Measurements from ENCODE around the gene SHC4. TPM values are rescaled to one million over a fixed set of nuclear protein-coding genes. Genes with fewer than 3 reads are reported as not detected.

SHC4 gene
- total RNA-seq, 6 experiments from 2014 or later: 2.1 to 4.2 (median 3.5) TPM

DNA sequence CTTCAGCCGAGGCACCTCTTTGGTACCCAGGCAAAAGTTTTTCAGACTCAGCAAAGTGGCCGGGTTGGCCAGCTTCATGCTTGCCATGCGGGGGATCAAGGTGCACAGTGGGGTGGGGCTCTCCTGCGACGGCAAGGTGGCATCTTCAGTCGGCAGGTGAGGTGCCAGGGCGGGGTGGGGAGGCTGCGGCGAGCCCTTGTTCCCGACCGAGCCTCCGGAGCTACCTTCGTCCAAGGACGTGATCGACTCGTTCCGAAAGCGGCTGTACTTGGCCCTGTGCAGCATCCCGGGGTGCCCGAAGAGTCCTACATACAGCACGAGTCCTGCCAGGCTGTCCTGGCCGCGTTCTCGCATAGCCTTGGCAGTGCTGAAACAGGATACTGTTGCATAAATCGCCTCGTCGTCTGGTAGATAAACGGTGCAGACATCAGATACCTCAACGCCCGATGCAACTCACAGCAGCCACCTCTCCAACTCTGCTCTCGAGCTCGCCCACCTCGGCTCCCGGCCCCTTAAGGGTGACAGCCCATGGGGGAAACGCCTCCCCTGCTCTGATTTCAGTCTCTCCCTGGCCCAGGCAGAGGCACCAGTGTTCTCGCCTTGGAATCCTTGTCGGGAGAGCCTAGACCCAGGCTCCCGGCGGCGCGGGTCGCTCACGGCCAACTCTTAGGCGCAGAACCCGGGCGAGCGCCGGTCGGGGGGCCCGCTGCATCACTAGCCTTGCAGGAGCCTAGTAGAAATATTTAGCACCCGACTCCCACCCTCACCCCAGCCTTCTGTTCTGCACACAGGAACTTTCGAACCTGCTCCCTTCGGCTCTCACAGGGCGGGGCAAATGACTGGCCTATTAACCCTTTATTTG lies 826 bp downstream of the SHC4 start:
- Mint-ChIP-seq H3K4me1 (ENCODE audit: low read depth) (peaks cover 71% of the 10 kb centered on the region), H3K4me3 (peak overlapping the region; percentile 92), H3K9me3 (no peaks in the 10 kb centered on the region), H3K27ac (peak overlapping the region; percentile 87), H3K36me3 (ENCODE audit: low read depth) (no peaks in the 10 kb centered on the region), H3K27me3 (ENCODE audit: insufficient read depth) (no peaks in the 10 kb centered on the region; the same call in 1 of the 2 replicates)
- peak; percentile 46 for DNase-seq
- TF ChIP-seq, protein P1, sequence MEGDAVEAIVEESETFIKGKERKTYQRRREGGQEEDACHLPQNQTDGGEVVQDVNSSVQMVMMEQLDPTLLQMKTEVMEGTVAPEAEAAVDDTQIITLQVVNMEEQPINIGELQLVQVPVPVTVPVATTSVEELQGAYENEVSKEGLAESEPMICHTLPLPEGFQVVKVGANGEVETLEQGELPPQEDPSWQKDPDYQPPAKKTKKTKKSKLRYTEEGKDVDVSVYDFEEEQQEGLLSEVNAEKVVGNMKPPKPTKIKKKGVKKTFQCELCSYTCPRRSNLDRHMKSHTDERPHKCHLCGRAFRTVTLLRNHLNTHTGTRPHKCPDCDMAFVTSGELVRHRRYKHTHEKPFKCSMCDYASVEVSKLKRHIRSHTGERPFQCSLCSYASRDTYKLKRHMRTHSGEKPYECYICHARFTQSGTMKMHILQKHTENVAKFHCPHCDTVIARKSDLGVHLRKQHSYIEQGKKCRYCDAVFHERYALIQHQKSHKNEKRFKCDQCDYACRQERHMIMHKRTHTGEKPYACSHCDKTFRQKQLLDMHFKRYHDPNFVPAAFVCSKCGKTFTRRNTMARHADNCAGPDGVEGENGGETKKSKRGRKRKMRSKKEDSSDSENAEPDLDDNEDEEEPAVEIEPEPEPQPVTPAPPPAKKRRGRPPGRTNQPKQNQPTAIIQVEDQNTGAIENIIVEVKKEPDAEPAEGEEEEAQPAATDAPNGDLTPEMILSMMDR (IDR thresholded peaks at IDR 0.05): no peak

GRCh38 chr15:48955967-48956366 lies 7.8 kb downstream of the SHC4 start:
- peaks cover 7% of the 10 kb centered on the region; the same call in 1 of the 2 replicates for H3K36me3 Mint-ChIP-seq (ENCODE audit: low read depth)
- no peak for DNase-seq
- no peaks in the 10 kb centered on the region; the same call in 1 of the 2 replicates for H3K27me3 Mint-ChIP-seq (ENCODE audit: insufficient read depth)
- TF ChIP-seq, protein P1 (IDR thresholded peaks at IDR 0.05): no peak
- no peaks in the 10 kb centered on the region for H3K9me3 Mint-ChIP-seq
- H3K27ac Mint-ChIP-seq: no peak overlapping the region
- H3K4me3 Mint-ChIP-seq: no peak overlapping the region
- H3K4me1 Mint-ChIP-seq (ENCODE audit: low read depth): peaks cover 28% of the 10 kb centered on the region

DNA sequence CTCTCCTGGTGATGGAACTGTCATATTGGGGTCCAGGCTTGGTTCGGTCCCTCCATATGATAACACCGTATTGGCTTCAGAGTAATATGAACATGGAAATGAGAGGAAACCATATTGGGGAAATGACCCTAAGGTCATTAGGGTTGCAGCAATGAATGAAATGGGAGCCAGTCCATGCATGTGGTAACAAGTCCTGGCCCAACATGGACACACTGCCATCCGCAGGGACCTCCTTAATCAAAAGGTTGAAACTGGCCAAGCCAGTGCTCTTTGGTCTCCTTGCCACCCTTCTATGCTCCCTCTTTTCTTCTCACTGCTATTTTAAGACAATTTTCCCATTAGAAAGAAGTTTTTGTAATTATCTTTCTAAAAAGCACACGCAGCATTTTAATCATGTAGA lies 8.3 kb downstream of the SHC4 start:
- no peaks in the 10 kb centered on the region; the same call in 1 of the 2 replicates for H3K27me3 Mint-ChIP-seq (ENCODE audit: insufficient read depth)
- no peak overlapping the region for H3K27ac Mint-ChIP-seq
- H3K4me1 Mint-ChIP-seq (ENCODE audit: low read depth): peaks cover 23% of the 10 kb centered on the region
- H3K4me3 Mint-ChIP-seq: no peak overlapping the region
- H3K36me3 Mint-ChIP-seq (ENCODE audit: low read depth): peaks cover 7% of the 10 kb centered on the region; the same call in 1 of the 2 replicates
- no peak for DNase-seq
- TF ChIP-seq, protein P1 (IDR thresholded peaks at IDR 0.05): no peak
- H3K9me3 Mint-ChIP-seq: no peaks in the 10 kb centered on the region

DNA sequence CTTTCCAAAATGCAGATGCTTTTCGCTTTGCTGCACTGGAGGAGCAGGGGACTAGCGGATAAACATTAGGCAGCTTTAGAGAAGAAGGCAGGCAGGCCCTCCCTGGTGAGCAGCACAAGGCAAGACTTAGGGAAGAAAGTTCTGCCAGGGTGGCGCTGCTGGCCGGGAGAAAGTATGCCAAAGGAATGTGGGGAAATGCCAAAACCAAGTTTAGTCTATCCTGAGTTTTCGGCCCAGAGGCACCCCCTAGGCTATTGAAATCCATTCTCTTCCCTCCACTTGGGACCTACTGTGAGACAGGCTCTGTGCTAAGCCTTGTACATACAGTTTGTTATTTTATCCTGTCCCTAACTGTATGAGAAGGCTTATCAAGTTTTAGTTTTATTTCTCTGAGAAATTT lies 9.2 kb downstream of the SHC4 start:
- H3K27ac Mint-ChIP-seq: no peak overlapping the region
- no peaks in the 10 kb centered on the region; the same call in 1 of the 2 replicates for H3K27me3 Mint-ChIP-seq (ENCODE audit: insufficient read depth)
- peak; percentile 30 for DNase-seq
- peaks cover 15% of the 10 kb centered on the region for H3K4me1 Mint-ChIP-seq (ENCODE audit: low read depth)
- TF ChIP-seq, protein P1 (IDR thresholded peaks at IDR 0.05): no peak
- H3K36me3 Mint-ChIP-seq (ENCODE audit: low read depth): peaks cover 7% of the 10 kb centered on the region; the same call in 1 of the 2 replicates
- H3K4me3 Mint-ChIP-seq: no peak overlapping the region
- H3K9me3 Mint-ChIP-seq: no peaks in the 10 kb centered on the region

GRCh38 chr15:48946840-48947187 lies 16.9 kb downstream of the SHC4 start:
- H3K27me3 Mint-ChIP-seq (ENCODE audit: insufficient read depth): no peaks in the 10 kb centered on the region; the same call in 1 of the 2 replicates
- peak overlapping the region; percentile 76 for H3K27ac Mint-ChIP-seq
- DNase-seq: no peak
- H3K9me3 Mint-ChIP-seq: no peaks in the 10 kb centered on the region
- peaks cover 27% of the 10 kb centered on the region for H3K4me1 Mint-ChIP-seq (ENCODE audit: low read depth)
- H3K36me3 Mint-ChIP-seq (ENCODE audit: low read depth): peaks cover 7% of the 10 kb centered on the region; the same call in 1 of the 2 replicates
- TF ChIP-seq, protein P1 (IDR thresholded peaks at IDR 0.05): no peak
- H3K4me3 Mint-ChIP-seq: no peak overlapping the region

Measured in HFFc6 (cell line).